Activated B cell treated with CpG ODN at 0.5 μM for 24 hours (primary cell): ENCODE data around the gene LYRM9. TPM values are rescaled to one million over a fixed set of nuclear protein-coding genes. Genes with fewer than 3 reads are reported as not detected.
"Not testable (repeated sequence)": the region's sequence is repeated elsewhere in the genome, so short reads cannot be mapped to it uniquely, and the experiment has no call there.

Experiments used
- ATAC-seq: fragments of 200-7000 bp; cut with Tn5 transposase; one replicate; pipeline ENCODE4 v1.10.0; 2021; ENCODE audit warnings: low read depth, mild to moderate bottlenecking, moderate library complexity
- CTCF ChIA-PET: fragments of 350-600 bp; sonication (Branson Sonifier 250); formaldehyde crosslinking; loops from one replicate; lab custom pipeline; 2021; ENCODE audit warnings: antibody characterized with exemption; lab: Charles Lee
- POLR2A ChIA-PET: fragments of 350-600 bp; sonication (Branson Sonifier 250); formaldehyde crosslinking; loops from one replicate; lab custom pipeline; 2021; ENCODE audit warnings: antibody characterized with exemption; lab: Charles Lee
- DNase-seq: peaks from one replicate; pipeline ENCODE4 v3.0.0; 2022
- H3K27ac Mint-ChIP-seq: one replicate; pipeline ENCODE4 v1.8.0; 2020; ENCODE audit warnings: mixed read lengths
- H3K27me3 Mint-ChIP-seq: one replicate; pipeline ENCODE4 v1.8.0; 2021; ENCODE audit warnings: mixed read lengths
- H3K36me3 Mint-ChIP-seq: one replicate; pipeline ENCODE4 v1.8.0; 2021; ENCODE audit warnings: low read depth, mixed read lengths
- H3K4me1 Mint-ChIP-seq: one replicate; pipeline ENCODE4 v1.8.0; 2021; ENCODE audit warnings: mixed read lengths
- H3K4me3 Mint-ChIP-seq: one replicate; pipeline ENCODE4 v1.8.0; 2020; ENCODE audit warnings: mild to moderate bottlenecking, mixed read lengths
- H3K9me3 Mint-ChIP-seq: one replicate; pipeline ENCODE4 v1.8.0; 2020; ENCODE audit warnings: mixed read lengths
- CTCF ChIP-seq: fragments of 200-600 bp; IDR thresholded peaks from one replicate; pipeline ENCODE4 v1.8.0; 2022; ENCODE audit warnings: antibody characterized with exemption, mild to moderate bottlenecking
- intact Hi-C: fragments of 100-400 bp; cut with micrococcal nuclease; formaldehyde crosslinking; loops from one replicate; pipeline ENCODE4 v1.15.1; 2024
- total RNA-seq: library from RNA; stranded (reverse); gene quantifications from 2 replicates; pipeline ENCODE4 v1.2.3, GENCODE V29; 2022

Gene LYRM9
- total RNA-seq, 1 donor from 2014 or later: 7.2 TPM

- Mint-ChIP-seq H3K9me3 (no peaks in the 10 kb centered on the region), H3K27ac (no peak overlapping the region), H3K4me1 (peaks cover 14% of the 10 kb centered on the region), H3K4me3 (no peak overlapping the region), H3K27me3 (no peaks in the 10 kb centered on the region), H3K36me3 (no peaks in the 10 kb centered on the region)
- no peak for ATAC-seq
- no peak for DNase-seq
- intact Hi-C loops: no loop called here
- CTCF ChIA-PET: no interaction called here
- no peak for TF ChIP-seq CTCF
- POLR2A ChIA-PET: no interaction called here
Observed at GRCh38 chr17:27840688-27841087, 52.5 kb downstream of the LYRM9 start.

GRCh38 chr17:27840406-27840678, 52.8 kb downstream of the LYRM9 start:
- H3K9me3 Mint-ChIP-seq, intact Hi-C loops, H3K27ac Mint-ChIP-seq, H3K4me3 Mint-ChIP-seq, H3K27me3 Mint-ChIP-seq, CTCF ChIA-PET, DNase-seq, H3K36me3 Mint-ChIP-seq, POLR2A ChIA-PET, ATAC-seq: not testable (repeated sequence)
- peaks cover 11% of the 10 kb centered on the region for H3K4me1 Mint-ChIP-seq

- H3K4me1 Mint-ChIP-seq, H3K27me3 Mint-ChIP-seq, H3K36me3 Mint-ChIP-seq, H3K27ac Mint-ChIP-seq, intact Hi-C loops, POLR2A ChIA-PET, H3K4me3 Mint-ChIP-seq, ATAC-seq, CTCF ChIA-PET, H3K9me3 Mint-ChIP-seq, DNase-seq: not testable (repeated sequence)
Observed at GRCh38 chr17:27839571-27840405, 53.4 kb downstream of the LYRM9 start.

- intact Hi-C loops, DNase-seq, H3K27me3 Mint-ChIP-seq, H3K4me3 Mint-ChIP-seq, POLR2A ChIA-PET, CTCF ChIA-PET, H3K36me3 Mint-ChIP-seq, H3K9me3 Mint-ChIP-seq, H3K27ac Mint-ChIP-seq, ATAC-seq, H3K4me1 Mint-ChIP-seq: not testable (repeated sequence)
Observed at GRCh38 chr17:27838607-27839006, 54.6 kb downstream of the LYRM9 start.

- H3K4me1 Mint-ChIP-seq, POLR2A ChIA-PET, H3K27me3 Mint-ChIP-seq, CTCF ChIA-PET, H3K27ac Mint-ChIP-seq, ATAC-seq, intact Hi-C loops, DNase-seq, H3K36me3 Mint-ChIP-seq, H3K9me3 Mint-ChIP-seq, H3K4me3 Mint-ChIP-seq: not testable (repeated sequence)
Observed at GRCh38 chr17:27837769-27838168, 55.4 kb downstream of the LYRM9 start.

- no peak overlapping the region for H3K27ac Mint-ChIP-seq
- no peaks in the 10 kb centered on the region for H3K9me3 Mint-ChIP-seq
- peaks cover 6% of the 10 kb centered on the region for H3K4me1 Mint-ChIP-seq
- no peak for TF ChIP-seq CTCF
- ChIA-PET POLR2A (no interaction called here), CTCF (interaction anchor here (1.3 kb wide), 1 partner anchor 31 kb away, joined by 4 read pairs; no protein-coding TSS in a partner anchor)
- DNase-seq (no peak), ATAC-seq (no peak)
- no peak overlapping the region for H3K4me3 Mint-ChIP-seq
- H3K27me3 Mint-ChIP-seq: no peaks in the 10 kb centered on the region
- no peaks in the 10 kb centered on the region for H3K36me3 Mint-ChIP-seq
- intact Hi-C loops: no loop called here
Observed at GRCh38 chr17:27836651-27837050, 56.5 kb downstream of the LYRM9 start.

GRCh38 chr17:27834571-27834970, 58.6 kb downstream of the LYRM9 start:
- CTCF ChIA-PET: no interaction called here
- Mint-ChIP-seq H3K27me3 (no peaks in the 10 kb centered on the region), H3K4me3 (no peak overlapping the region), H3K9me3 (no peaks in the 10 kb centered on the region), H3K36me3 (no peaks in the 10 kb centered on the region), H3K4me1 (peaks cover 6% of the 10 kb centered on the region), H3K27ac (no peak overlapping the region)
- intact Hi-C loops: no loop called here
- no peak for DNase-seq
- POLR2A ChIA-PET: no interaction called here
- no peak for TF ChIP-seq CTCF
- ATAC-seq: no peak
